Lower leg skin (tissue), 4 donors: Measurements from ENCODE around the gene CNGA4. TPM values are rescaled to one million over a fixed set of nuclear protein-coding genes. Genes with fewer than 3 reads are reported as not detected.

ENCODE experiments used
- DNase-seq, 2 donors: peaks; one replicate each; pipeline ENCODE4 v3.0.0-alpha.2; 2019; ENCODE audit warnings: low spot score in 2 of 2
- H3K4me3 ChIP-seq: fragments of 200-600 bp; sonication (generic); 2 replicates; pipeline ENCODE4 v1.5.1; 2017; ENCODE audit warnings: mild to moderate bottlenecking, low read depth; ENCODE audit not compliant: poor library complexity, severe bottlenecking
- POLR2A ChIP-seq, 2 donors: fragments of 450-650 bp; IDR thresholded peaks; one replicate each; pipeline ENCODE4 v1.6.1; 2016 to 2017; ENCODE audit warnings: antibody characterized with exemption in 2 of 2, mild to moderate bottlenecking in 1 of 2, moderate library complexity in 1 of 2
- WGBS, 2 donors: methylation state at CpG; one replicate each; pipeline ENCODE4 v1.1.5; 2018; 5-methylcytosine and 5-hydroxymethylcytosine counted together
- intact Hi-C: fragments of 100-400 bp; cut with DNase I; formaldehyde crosslinking; loops from one replicate; pipeline ENCODE4 v1.15.0; 2023; ENCODE audit warnings: low total_unique reads
- total RNA-seq, 4 donors: library from RNA; depleted of rRNA; stranded (reverse); fragments of >200 nt; gene quantifications; one replicate each; pipeline ENCODE4 v1.1.0, GENCODE V29; 2016
- TF ChIP-seq, protein P1 (sequence below), 3 donors: fragments of 450-650 bp; IDR thresholded peaks; one replicate each; pipeline ENCODE4 v1.5.1; 2016; ENCODE audit warnings: antibody characterized with exemption in 3 of 3, mild to moderate bottlenecking in 3 of 3, moderate library complexity in 2 of 3

Gene CNGA4
- total RNA-seq, 4 donors from 2014 or later, result not detected

GRCh38 chr11:6205366-6205765 is 33.5 kb upstream of the CNGA4 start, which contains the start of gene C11orf42:
Gene C11orf42, plus strand, starts transcription at chr11:6205557. Its CDS starts 59 bp downstream, at chr11:6205616.
- intact Hi-C loops, result no loop called here
- H3K4me3 ChIP-seq, result no peak within 1 kb of the TSS
- WGBS, 2 donors, result 100% methylated on average over 1 of the region's 1 CpG
- DNase-seq, result no peak
- no peak for TF ChIP-seq POLR2A (IDR thresholded peaks at IDR 0.05)
- TF ChIP-seq, protein P1, sequence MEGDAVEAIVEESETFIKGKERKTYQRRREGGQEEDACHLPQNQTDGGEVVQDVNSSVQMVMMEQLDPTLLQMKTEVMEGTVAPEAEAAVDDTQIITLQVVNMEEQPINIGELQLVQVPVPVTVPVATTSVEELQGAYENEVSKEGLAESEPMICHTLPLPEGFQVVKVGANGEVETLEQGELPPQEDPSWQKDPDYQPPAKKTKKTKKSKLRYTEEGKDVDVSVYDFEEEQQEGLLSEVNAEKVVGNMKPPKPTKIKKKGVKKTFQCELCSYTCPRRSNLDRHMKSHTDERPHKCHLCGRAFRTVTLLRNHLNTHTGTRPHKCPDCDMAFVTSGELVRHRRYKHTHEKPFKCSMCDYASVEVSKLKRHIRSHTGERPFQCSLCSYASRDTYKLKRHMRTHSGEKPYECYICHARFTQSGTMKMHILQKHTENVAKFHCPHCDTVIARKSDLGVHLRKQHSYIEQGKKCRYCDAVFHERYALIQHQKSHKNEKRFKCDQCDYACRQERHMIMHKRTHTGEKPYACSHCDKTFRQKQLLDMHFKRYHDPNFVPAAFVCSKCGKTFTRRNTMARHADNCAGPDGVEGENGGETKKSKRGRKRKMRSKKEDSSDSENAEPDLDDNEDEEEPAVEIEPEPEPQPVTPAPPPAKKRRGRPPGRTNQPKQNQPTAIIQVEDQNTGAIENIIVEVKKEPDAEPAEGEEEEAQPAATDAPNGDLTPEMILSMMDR (IDR thresholded peaks at IDR 0.05), result no peak

GRCh38 chr11:6206456-6207180 is 32.3 kb upstream of the CNGA4 start:
- 87 to 94% methylated on average over 3 of the region's 3 CpGs for WGBS, 2 donors
- TF ChIP-seq, protein P1 (IDR thresholded peaks at IDR 0.05), result no peak
- TF ChIP-seq POLR2A (IDR thresholded peaks at IDR 0.05), result no peak
- no peak for DNase-seq
- no peak overlapping the region for H3K4me3 ChIP-seq
- intact Hi-C loops, result no loop called here

GRCh38 chr11:6209801-6210200 is 29.1 kb upstream of the CNGA4 start:
- TF ChIP-seq, protein P1 (IDR thresholded peaks at IDR 0.05), result no peak
- no peak for TF ChIP-seq POLR2A (IDR thresholded peaks at IDR 0.05)
- 93 to 98% methylated on average over 7 to 12 of the region's 12 CpGs for WGBS, 2 donors
- no peak overlapping the region for H3K4me3 ChIP-seq
- intact Hi-C loops, result no loop called here
- no peak for DNase-seq

- no peak for TF ChIP-seq POLR2A (IDR thresholded peaks at IDR 0.05)
- TF ChIP-seq, protein P1 (IDR thresholded peaks at IDR 0.05), result no peak
- H3K4me3 ChIP-seq, result no peak overlapping the region
- intact Hi-C loops, result no loop called here
- DNase-seq, result no peak
- WGBS, 2 donors, result 96 to 98% methylated on average over 9 of the region's 9 CpGs
Observed at GRCh38 chr11:6210274-6210955, 28.5 kb upstream of the CNGA4 start.

GRCh38 chr11:6214530-6214929 is 24.4 kb upstream of the CNGA4 start:
- intact Hi-C loops, result no loop called here
- no peak overlapping the region for H3K4me3 ChIP-seq
- 94 to 99% methylated on average over 10 of the region's 10 CpGs for WGBS, 2 donors
- DNase-seq, result no peak
- TF ChIP-seq POLR2A (IDR thresholded peaks at IDR 0.05), result no peak
- TF ChIP-seq, protein P1 (IDR thresholded peaks at IDR 0.05), result no peak
